H9 (cell line): Measurements from ENCODE around the gene GSK3A. TPM values are rescaled to one million over a fixed set of nuclear protein-coding genes. Genes with fewer than 3 reads are reported as not detected.
A peak's percentile ranks its signal among the peaks of the same experiment; 100 is the strongest.

Source experiments
- DNase-seq: peaks from one replicate; pipeline ENCODE4 v3.0.0-alpha.2; 2017
- H2AFZ ChIP-seq: one replicate; pipeline ENCODE4 v1.6.1; 2013; ENCODE audit warnings: mild to moderate bottlenecking, low read length, control low read depth, moderate library complexity
- H2AK5ac ChIP-seq: 2 replicates; pipeline ENCODE4 v1.6.1; 2013; ENCODE audit warnings: low read length, control low read depth, mixed read lengths; ENCODE audit not compliant: insufficient read length
- H2BK120ac ChIP-seq: one replicate; pipeline ENCODE4 v1.6.1; 2013; ENCODE audit warnings: low read depth, mild to moderate bottlenecking, low read length, control low read depth, inconsistent platforms; ENCODE audit not compliant: poor library complexity, severe bottlenecking
- H2BK12ac ChIP-seq: 2 replicates; pipeline ENCODE4 v1.6.1; 2013; ENCODE audit warnings: low read length, control low read depth, mixed read lengths, low read depth; ENCODE audit not compliant: insufficient read length
- H2BK15ac ChIP-seq: 2 replicates; pipeline ENCODE4 v1.6.1; 2013; ENCODE audit warnings: low read depth, low read length, control low read depth
- H2BK20ac ChIP-seq: one replicate; pipeline ENCODE4 v1.6.1; 2013; ENCODE audit warnings: low read depth, mild to moderate bottlenecking, low read length, control low read depth, inconsistent platforms; ENCODE audit not compliant: poor library complexity, severe bottlenecking
- H2BK5ac ChIP-seq: 2 replicates; pipeline ENCODE4 v1.6.1; 2013; ENCODE audit warnings: low read length, control low read depth, mixed read lengths; ENCODE audit not compliant: insufficient read length
- H3K14ac ChIP-seq: 2 replicates; pipeline ENCODE4 v1.6.1; 2013; ENCODE audit warnings: low read length, control low read depth; ENCODE audit not compliant: insufficient read depth
- H3K18ac ChIP-seq: 2 replicates; pipeline ENCODE4 v1.6.1; 2013; ENCODE audit warnings: low read depth, mild to moderate bottlenecking, mixed read lengths, low read length, control low read depth; ENCODE audit not compliant: insufficient read length
- H3K23ac ChIP-seq: 2 replicates; pipeline ENCODE4 v1.6.1; 2013; ENCODE audit warnings: low read length, control low read depth, mixed read lengths, low read depth; ENCODE audit not compliant: insufficient read length
- H3K23me2 ChIP-seq: 2 replicates; pipeline ENCODE4 v1.6.1; 2013; ENCODE audit warnings: low read depth, mild to moderate bottlenecking, mixed read lengths, low read length, control low read depth; ENCODE audit not compliant: insufficient read length, poor library complexity, severe bottlenecking
- H3K27ac ChIP-seq: 2 replicates; pipeline ENCODE4 v1.5.1; 2013; ENCODE audit warnings: low read length, control low read depth, mixed read lengths, low read depth; ENCODE audit not compliant: insufficient read length
- H3K27me3 ChIP-seq: 2 replicates; pipeline ENCODE4 v1.6.1; 2013; ENCODE audit warnings: low read length, control low read depth, inconsistent platforms; ENCODE audit not compliant: insufficient read depth
- H3K4ac ChIP-seq: 2 replicates; pipeline ENCODE4 v1.6.1; 2013; ENCODE audit warnings: low read depth, mild to moderate bottlenecking, control low read depth, inconsistent platforms, low read length, moderate library complexity
- H3K4me1 ChIP-seq: 2 replicates; pipeline ENCODE4 v1.6.1; 2013; ENCODE audit warnings: low read length, control low read depth, inconsistent platforms; ENCODE audit not compliant: insufficient read depth
- H3K4me2 ChIP-seq: 2 replicates; pipeline ENCODE4 v1.6.1; 2013; ENCODE audit warnings: low read length, control low read depth, mixed read lengths; ENCODE audit not compliant: insufficient read length, insufficient read depth
- H3K56ac ChIP-seq: 2 replicates; pipeline ENCODE4 v1.6.1; 2013; ENCODE audit warnings: low read depth, mild to moderate bottlenecking, mixed read lengths, low read length, control low read depth; ENCODE audit not compliant: insufficient read length
- H3K79me1 ChIP-seq: 2 replicates; pipeline ENCODE4 v1.6.1; 2013; ENCODE audit warnings: low read depth, mild to moderate bottlenecking, moderate library complexity, low read length, control low read depth, inconsistent platforms; ENCODE audit not compliant: insufficient read depth, poor library complexity, severe bottlenecking
- H3K79me2 ChIP-seq: 2 replicates; pipeline ENCODE4 v1.6.1; 2013; ENCODE audit warnings: low read length, control low read depth, inconsistent platforms; ENCODE audit not compliant: insufficient read depth
- H3K9ac ChIP-seq: 2 replicates; pipeline ENCODE4 v1.6.1; 2013; ENCODE audit warnings: low read length, control low read depth, mixed read lengths; ENCODE audit not compliant: insufficient read length; ENCODE audit errors: extremely low read depth
- H3K9me3 ChIP-seq: one replicate; pipeline ENCODE4 v1.6.1; 2013; ENCODE audit warnings: low read depth, low read length, inconsistent platforms; ENCODE audit not compliant: control insufficient read depth
- H3T11ph ChIP-seq: one replicate; pipeline ENCODE4 v1.6.1; 2013; ENCODE audit warnings: mild to moderate bottlenecking, low read length, control low read depth, inconsistent platforms
- H4K20me1 ChIP-seq: one replicate; pipeline ENCODE4 v1.6.1; 2013; ENCODE audit not compliant: control insufficient read depth, insufficient read length, insufficient read depth
- H4K5ac ChIP-seq: 2 replicates; pipeline ENCODE4 v1.6.1; 2013; ENCODE audit warnings: low read depth, mild to moderate bottlenecking, mixed read lengths, low read length, control low read depth; ENCODE audit not compliant: insufficient read length
- H4K8ac ChIP-seq: replicated peaks from 2 replicates; pipeline ENCODE4 v1.6.1; 2013; ENCODE audit warnings: low read length, control low read depth, mixed read lengths, low read depth; ENCODE audit not compliant: insufficient read length
- H4K91ac ChIP-seq: 2 replicates; pipeline ENCODE4 v1.6.1; 2013; ENCODE audit warnings: low read depth, mild to moderate bottlenecking, moderate library complexity, mixed read lengths, low read length, control low read depth; ENCODE audit not compliant: insufficient read length
- H3K27ac Mint-ChIP-seq, 3 experiments: 2 replicates in 2 of 3; 3 replicates in 1 of 3; pipeline ENCODE4 v1.8.0; 2020 to 2021; ENCODE audit warnings: mixed read lengths in 3 of 3, mild to moderate bottlenecking in 1 of 3, moderate library complexity in 1 of 3
- H3K27me3 Mint-ChIP-seq: 2 replicates; pipeline ENCODE4 v1.8.0; 2021; ENCODE audit warnings: low read depth, mild to moderate bottlenecking, moderate library complexity, mixed read lengths
- H3K36me3 Mint-ChIP-seq, 3 experiments: 2 replicates in 2 of 3; 3 replicates in 1 of 3; pipeline ENCODE4 v1.8.0; 2020 to 2021; ENCODE audit warnings: low read depth in 3 of 3, mixed read lengths in 3 of 3; ENCODE audit not compliant: insufficient read depth in 1 of 3
- H3K4me1 Mint-ChIP-seq, 2 experiments: 2 replicates each; pipeline ENCODE4 v1.8.0; 2020; ENCODE audit warnings: mixed read lengths in 2 of 2
- H3K4me3 Mint-ChIP-seq, 2 experiments: 2 replicates in 1 of 2; 3 replicates in 1 of 2; pipeline ENCODE4 v1.8.0; 2020 to 2021; ENCODE audit warnings: mild to moderate bottlenecking in 2 of 2, mixed read lengths in 2 of 2, moderate library complexity in 1 of 2
- H3K9me3 Mint-ChIP-seq, 2 experiments: 2 replicates in 1 of 2; 3 replicates in 1 of 2; pipeline ENCODE4 v1.8.0; 2020; ENCODE audit warnings: mild to moderate bottlenecking in 2 of 2, mixed read lengths in 2 of 2, moderate library complexity in 1 of 2
- CTCF ChIP-seq: fragments of 200-600 bp; sonication (generic); conservative IDR thresholded peaks from 3 replicates; pipeline ENCODE4 v1.8.0; 2021; ENCODE audit warnings: antibody characterized with exemption, mild to moderate bottlenecking
- WGBS: extraction: QIAGEN DNeasy Blood & Tissue Kit; methylation state at CpG from one replicate; pipeline ENCODE4 v1.1.7; 2013; ENCODE audit warnings: missing lambda C conversion rate, low lambda C conversion rate, mixed read lengths; ENCODE audit not compliant: insufficient read length; ENCODE audit errors: extremely low coverage; 5-methylcytosine and 5-hydroxymethylcytosine counted together
- total RNA-seq: library from RNA; stranded (reverse); gene quantifications from 2 replicates; pipeline ENCODE4 v1.2.1, GENCODE V29; 2021

Gene GSK3A
- total RNA-seq, 1 experiment from 2014 or later: 52.4 TPM

GRCh38 chr19:42197375-42197817 is 45.0 kb downstream of the GSK3A start:
- H3K14ac ChIP-seq: no peak overlapping the region
- no peaks in the 10 kb centered on the region for H3K27me3 ChIP-seq
- no peak overlapping the region for H2BK20ac ChIP-seq
- no peak overlapping the region for H3K4ac ChIP-seq
- no peak overlapping the region for H2BK12ac ChIP-seq
- no peak overlapping the region for H4K91ac ChIP-seq
- no peak overlapping the region for H3T11ph ChIP-seq
- WGBS: no CpG with 5 or more reads among the region's 5 CpGs
- H3K27me3 Mint-ChIP-seq: peaks cover 16% of the 10 kb centered on the region
- no peaks in the 10 kb centered on the region for H4K20me1 ChIP-seq
- no peak overlapping the region for H2BK5ac ChIP-seq
- no peak overlapping the region for H2AK5ac ChIP-seq
- peak; percentile 66 for DNase-seq
- H3K4me1 Mint-ChIP-seq: peaks cover 24 to 38% of the 10 kb centered on the region in 2 experiments
- H3K9me3 Mint-ChIP-seq: peaks cover 6 to 8% of the 10 kb centered on the region in 2 experiments; a peak in 4 of 5 replicates
- no peak overlapping the region for H3K56ac ChIP-seq
- no peak overlapping the region for H4K5ac ChIP-seq
- H2AFZ ChIP-seq: no peak overlapping the region
- H3K4me3 Mint-ChIP-seq: peak overlapping the region in 1 of 2 experiments; percentile 65; a peak in 3 of 5 replicates
- no peak for TF ChIP-seq CTCF
- no peak overlapping the region for H3K27ac ChIP-seq
- peak overlapping the region; percentile 68 to 90 (median 85); a peak in 5 of 7 replicates for H3K27ac Mint-ChIP-seq
- H3K36me3 Mint-ChIP-seq: peaks cover 35 to 68% (median 64%) of the 10 kb centered on the region in 3 experiments
- no peak overlapping the region for H3K23ac ChIP-seq
- H3K79me2 ChIP-seq: no peaks in the 10 kb centered on the region
- no peaks in the 10 kb centered on the region for H3K23me2 ChIP-seq
- H3K4me2 ChIP-seq: peak overlapping the region; percentile 6
- H2BK120ac ChIP-seq: no peak overlapping the region
- no peak overlapping the region for H3K18ac ChIP-seq
- H3K9me3 ChIP-seq: no peaks in the 10 kb centered on the region
- H3K4me1 ChIP-seq: peaks cover 4% of the 10 kb centered on the region; the same call in 1 of the 2 replicates
- H3K79me1 ChIP-seq: no peaks in the 10 kb centered on the region
- no peak overlapping the region for H2BK15ac ChIP-seq
- no peak overlapping the region for H3K9ac ChIP-seq
- H4K8ac ChIP-seq: no peak overlapping the region
